AG04450 (cell line): Measurements from ENCODE around the gene PSMD2. TPM values are rescaled to one million over a fixed set of nuclear protein-coding genes. Genes with fewer than 3 reads are reported as not detected.
A peak's percentile ranks its signal among the peaks of the same experiment; 100 is the strongest.
"Not testable (repeated sequence)": the region's sequence is repeated elsewhere in the genome, so short reads cannot be mapped to it uniquely, and the experiment has no call there.

Source experiments
- CTCF ChIA-PET: fragments of 300-600, 350-600 bp; formaldehyde crosslinking; extraction: SDS; loops from one replicate; lab custom pipeline; 2022; ENCODE audit warnings: antibody characterized with exemption, inconsistent platforms; lab: Charles Lee
- POLR2A ChIA-PET: fragments of 350-600 bp; formaldehyde crosslinking; extraction: SDS; loops from one replicate; lab custom pipeline; 2021; ENCODE audit warnings: antibody characterized with exemption, inconsistent platforms; lab: Yijun Ruan, JAX
- DNase-seq: peaks from one replicate; pipeline ENCODE4 v3.0.0-alpha.2; 2011; ENCODE audit warnings: low read depth, low spot score
- H3K27ac ChIP-seq: one replicate; pipeline ENCODE4 v1.5.1; 2012; ENCODE audit warnings: low read depth, low read length, control low read depth
- H3K27me3 ChIP-seq: one replicate; pipeline ENCODE4 v1.6.0; 2012; ENCODE audit warnings: low read length; ENCODE audit not compliant: control insufficient read depth, insufficient read depth
- H3K4me3 ChIP-seq: 2 replicates; pipeline ENCODE4 v1.5.1; 2011; ENCODE audit warnings: mild to moderate bottlenecking, low read depth, low read length, control low read depth
- H3K9me3 ChIP-seq: 2 replicates; pipeline ENCODE4 v1.5.1; 2012; ENCODE audit warnings: low read length; ENCODE audit not compliant: control insufficient read depth, insufficient read depth
- CTCF ChIP-seq: IDR thresholded peaks from 2 replicates; pipeline ENCODE4 v1.5.1; 2011; ENCODE audit warnings: low read depth, low read length, control low read depth, inconsistent platforms
- polyA plus RNA-seq: library from polyadenylated mRNA; depleted of rRNA; stranded (reverse); fragments of >200 nt; gene quantifications from 2 replicates; pipeline ENCODE4 v1.2.3, GENCODE V29; 2011

Gene PSMD2
- polyA plus RNA-seq, 1 experiment, result 318 TPM

GRCh38 chr3:184337399-184337714, 38.3 kb downstream of the PSMD2 start, which contains the start of gene FAM131A:
Gene FAM131A (plus strand): TSS chr3:184337600. CDS start chr3:184337631, 31 bp downstream.
- no peak for DNase-seq
- CTCF ChIA-PET, result interaction anchor here (1.0 kb wide), 1 partner anchor 14 kb away, joined by 3 read pairs; no protein-coding TSS in a partner anchor
- Histone ChIP-seq H3K27me3 (no peaks in the 10 kb centered on the region), H3K27ac (peak within 1 kb of the TSS; percentile 92), H3K9me3 (no peaks in the 10 kb centered on the region; the same call in 1 of the 2 replicates), H3K4me3 (peak within 1 kb of the TSS; percentile 69)
- POLR2A ChIA-PET, result interaction anchor here (1.2 to 1.5 kb wide), 4 partner anchors 8 to 22 kb away, joined by 3 to 10 read pairs (median 4); no protein-coding TSS in a partner anchor
- TF ChIP-seq CTCF, result no peak

DNA sequence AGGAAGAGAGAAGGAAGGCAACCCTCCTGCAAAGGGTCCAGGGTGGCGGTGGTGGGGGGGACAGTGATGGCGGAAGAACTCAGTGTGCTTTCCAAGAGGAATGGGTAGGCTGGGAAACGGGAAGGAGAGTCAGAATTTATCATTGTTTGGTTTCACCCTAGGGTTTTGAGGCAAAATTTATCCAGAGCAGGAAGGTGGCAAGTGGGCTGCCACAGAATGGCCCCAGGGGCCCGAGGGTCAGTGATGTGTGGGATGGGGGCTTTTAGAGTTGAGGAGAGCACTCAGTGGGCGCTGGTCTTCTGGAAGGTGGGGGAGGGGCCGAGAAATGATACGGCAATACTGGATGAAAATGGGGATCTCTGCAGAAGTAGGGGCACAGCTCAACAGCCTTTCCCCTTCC, 38.9 kb downstream of the PSMD2 start:
- POLR2A ChIA-PET, result interaction anchor here (0.9 to 1.5 kb wide), 4 partner anchors 8 to 22 kb away, joined by 3 to 10 read pairs (median 4); no protein-coding TSS in a partner anchor

GRCh38 chr3:184338511-184338945, 39.5 kb downstream of the PSMD2 start:
- H3K4me3 ChIP-seq, result peak overlapping the region; percentile 52
- H3K27ac ChIP-seq, result peak overlapping the region; percentile 92
- ChIA-PET POLR2A (interaction anchor here (0.9 to 1.1 kb wide), 3 partner anchors 9 to 21 kb away, joined by 3 read pairs; no protein-coding TSS in a partner anchor), CTCF (interaction anchor here (1.0 kb wide), 1 partner anchor 13 kb away, joined by 3 read pairs; no protein-coding TSS in a partner anchor)
- no peaks in the 10 kb centered on the region for H3K27me3 ChIP-seq
- H3K9me3 ChIP-seq, result no peaks in the 10 kb centered on the region; the same call in 1 of the 2 replicates
- TF ChIP-seq CTCF, result peak; percentile 28
- peak; percentile 51 for DNase-seq

More for the DNA sequence above, 38.9 kb downstream of the PSMD2 start:
- Histone ChIP-seq H3K9me3 (no peaks in the 10 kb centered on the region; the same call in 1 of the 2 replicates), H3K4me3 (peak overlapping the region; percentile 25; the same call in 1 of the 2 replicates), H3K27me3 (no peaks in the 10 kb centered on the region), H3K27ac (peak overlapping the region; percentile 92)
- CTCF ChIA-PET, result interaction anchor here (0.6 to 1.0 kb wide), 2 partner anchors 13 to 421 kb away, joined by 3 read pairs; no protein-coding TSS in a partner anchor
- no peak for DNase-seq
- TF ChIP-seq CTCF, result no peak

- DNase-seq, result no peak
- TF ChIP-seq CTCF, result no peak
- POLR2A ChIA-PET, result interaction anchor here (1.0 to 1.1 kb wide), 2 partner anchors 9 to 19 kb away, joined by 3 read pairs; no protein-coding TSS in a partner anchor
- CTCF ChIA-PET, result no interaction called here
- Histone ChIP-seq H3K27me3 (no peaks in the 10 kb centered on the region), H3K9me3 (no peaks in the 10 kb centered on the region; the same call in 1 of the 2 replicates), H3K4me3 (peak overlapping the region; percentile 52), H3K27ac (peak overlapping the region; percentile 39)
Observed at GRCh38 chr3:184339001-184339400, 40.0 kb downstream of the PSMD2 start.

DNA sequence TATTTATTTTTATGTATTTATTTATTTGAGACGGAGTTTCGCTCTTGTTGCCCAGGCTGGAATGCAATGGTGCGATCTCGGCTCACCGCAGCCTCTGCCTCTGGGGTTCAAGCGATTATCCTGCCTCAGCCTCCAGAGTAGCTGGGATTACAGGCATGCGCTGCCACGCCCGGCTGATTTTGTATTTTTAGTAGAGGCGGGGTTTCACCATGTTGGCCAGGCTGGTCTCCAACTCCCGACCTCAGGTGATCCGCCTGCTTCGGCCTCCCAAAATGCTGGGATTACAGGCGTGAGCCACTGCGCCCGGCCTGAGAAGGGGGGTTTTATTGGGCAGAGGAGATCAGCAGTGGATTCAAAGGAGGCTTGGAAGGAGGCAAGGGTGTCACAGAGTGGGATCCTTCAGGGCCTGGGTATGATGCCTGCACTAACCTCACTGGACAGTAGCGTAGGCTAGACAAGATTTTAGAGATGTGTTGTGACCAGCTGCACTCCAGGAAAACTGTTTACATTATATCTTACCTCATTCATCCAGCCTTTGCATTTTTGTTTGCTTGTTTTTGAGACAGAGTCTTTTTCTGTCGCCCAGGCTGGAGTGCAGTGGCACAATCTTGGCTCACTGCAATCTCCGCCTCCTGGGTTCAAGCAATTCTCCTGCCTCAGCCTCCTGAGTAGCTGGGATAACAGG, 40.6 kb downstream of the PSMD2 start:
- H3K9me3 ChIP-seq, H3K27me3 ChIP-seq, CTCF ChIA-PET, H3K4me3 ChIP-seq, DNase-seq, H3K27ac ChIP-seq: not testable (repeated sequence)
- POLR2A ChIA-PET, result interaction anchor here (1.1 kb wide), 1 partner anchor 19 kb away, joined by 3 read pairs; no protein-coding TSS in a partner anchor
